Putamen (tissue), 1 donor: Measurements from ENCODE around the gene SARS2.
A peak's percentile ranks its signal among the peaks of the same experiment; 100 is the strongest.
"Not testable (repeated sequence)": the region's sequence is repeated elsewhere in the genome, so short reads cannot be mapped to it uniquely, and the experiment has no call there.

Experiments used
- DNase-seq: peaks from one replicate; pipeline ENCODE4 v3.0.0-alpha.2; 2016; ENCODE audit warnings: low spot score

The SARS2 gene

DNA sequence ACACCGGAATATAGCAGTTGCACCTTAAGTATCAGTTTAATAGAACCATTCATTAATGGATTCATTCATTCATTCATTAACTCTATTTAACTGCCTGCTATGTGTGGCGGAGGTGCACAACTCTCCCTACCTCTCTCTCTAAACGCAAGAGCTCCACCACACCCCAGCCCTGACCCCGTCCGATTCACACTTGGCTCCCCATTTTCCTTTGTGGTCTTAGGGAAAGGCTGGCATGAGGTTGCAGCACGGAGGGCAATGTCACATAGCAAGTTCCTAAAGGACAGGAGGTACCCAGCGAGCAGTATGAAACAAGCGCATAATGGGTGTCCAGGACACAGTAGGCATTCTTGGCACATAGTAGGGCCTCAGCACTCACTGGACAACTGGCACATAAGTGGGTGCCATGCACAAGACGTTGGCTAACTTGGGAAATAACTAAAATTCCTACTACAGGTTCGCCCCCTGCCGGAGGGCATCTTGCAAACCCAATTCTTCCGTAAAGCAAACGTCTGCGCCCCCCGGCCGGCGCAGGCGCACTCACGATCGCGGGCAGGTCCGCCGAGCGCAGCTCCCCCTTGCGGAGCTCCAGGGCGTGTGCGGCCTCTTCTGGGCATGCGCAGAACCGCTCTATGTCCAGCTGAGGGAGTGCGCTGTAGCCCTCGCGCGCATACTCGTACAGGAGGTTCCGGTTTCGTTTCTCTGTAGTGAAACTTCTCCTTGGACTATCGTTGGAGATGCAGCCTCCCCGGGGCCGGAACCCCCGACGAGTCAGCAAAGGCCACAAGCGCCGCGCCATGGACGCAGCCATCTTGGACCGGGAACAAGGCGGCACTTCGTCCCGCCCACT, at the start of gene SARS2:
TSS of gene SARS2 (minus strand) at position 835 of the 847 bp plus-strand sequence. CDS start at position 808, 27 bp downstream.
- DNase-seq, result peak; percentile 95

- no peak for DNase-seq
Observed at GRCh38 chr19:38979812-38980211, 49.2 kb upstream of the SARS2 start.

- no peak for DNase-seq
Observed at GRCh38 chr19:38978326-38978689, 47.7 kb upstream of the SARS2 start.

- DNase-seq, result no peak
Observed at GRCh38 chr19:38977445-38978325, 47.1 kb upstream of the SARS2 start.

- peak; percentile 15 for DNase-seq
Observed at GRCh38 chr19:38975861-38976271, 45.3 kb upstream of the SARS2 start.

GRCh38 chr19:38975214-38975860, 44.8 kb upstream of the SARS2 start, which contains the start of gene FBXO17:
Gene FBXO17 (minus strand): TSS chr19:38975742. CDS start chr19:38950319, 25,423 bp downstream.
- DNase-seq, result peak; percentile 28

DNA sequence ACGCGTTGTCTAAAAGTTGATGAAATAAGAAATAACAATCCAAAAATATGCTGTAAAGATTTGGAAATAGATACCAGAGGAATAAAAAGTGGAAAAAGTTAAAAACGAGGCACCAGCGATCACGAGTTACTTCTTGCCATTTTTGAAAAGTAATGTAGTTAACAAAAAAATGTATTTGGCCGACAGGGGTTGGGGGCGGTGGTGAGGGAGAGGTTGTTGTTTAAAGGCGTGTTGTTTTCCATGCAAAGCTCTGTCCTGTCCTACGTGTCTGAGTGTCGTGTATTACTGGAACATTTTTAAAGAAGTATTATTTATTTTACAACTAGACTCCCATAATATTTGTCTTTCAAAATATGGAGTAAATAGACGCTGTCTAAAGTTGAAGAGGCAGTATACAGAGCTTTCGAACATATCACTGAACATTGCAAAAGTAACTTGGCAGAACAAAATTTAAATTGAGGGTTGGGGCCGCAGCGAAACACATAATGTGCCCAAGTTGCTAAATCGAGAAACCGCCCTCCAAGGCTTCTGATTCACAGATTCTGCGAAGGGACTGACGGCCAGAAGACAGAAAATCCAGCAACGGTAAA, 44.2 kb upstream of the SARS2 start:
- DNase-seq, result no peak

DNA sequence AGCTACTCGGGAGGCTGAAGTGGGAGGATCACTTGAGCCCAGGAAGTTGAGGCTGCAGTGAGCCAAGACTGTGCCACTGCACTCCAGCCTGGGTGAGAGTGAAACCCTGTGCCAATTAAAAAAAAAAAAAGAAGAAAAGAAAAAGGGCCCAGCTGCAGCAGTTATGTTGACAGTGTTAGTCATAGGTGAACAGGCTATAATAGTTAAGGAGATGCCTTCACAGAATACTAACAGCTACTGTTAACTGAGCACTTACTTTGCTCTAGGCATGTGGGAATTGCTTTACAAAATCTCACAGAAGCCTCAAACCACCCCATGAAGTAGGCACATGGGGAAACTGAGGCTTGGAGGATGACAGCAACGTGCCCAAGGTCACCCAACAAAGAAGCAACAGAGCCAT, 41.1 kb upstream of the SARS2 start:
- DNase-seq, result no peak

DNA sequence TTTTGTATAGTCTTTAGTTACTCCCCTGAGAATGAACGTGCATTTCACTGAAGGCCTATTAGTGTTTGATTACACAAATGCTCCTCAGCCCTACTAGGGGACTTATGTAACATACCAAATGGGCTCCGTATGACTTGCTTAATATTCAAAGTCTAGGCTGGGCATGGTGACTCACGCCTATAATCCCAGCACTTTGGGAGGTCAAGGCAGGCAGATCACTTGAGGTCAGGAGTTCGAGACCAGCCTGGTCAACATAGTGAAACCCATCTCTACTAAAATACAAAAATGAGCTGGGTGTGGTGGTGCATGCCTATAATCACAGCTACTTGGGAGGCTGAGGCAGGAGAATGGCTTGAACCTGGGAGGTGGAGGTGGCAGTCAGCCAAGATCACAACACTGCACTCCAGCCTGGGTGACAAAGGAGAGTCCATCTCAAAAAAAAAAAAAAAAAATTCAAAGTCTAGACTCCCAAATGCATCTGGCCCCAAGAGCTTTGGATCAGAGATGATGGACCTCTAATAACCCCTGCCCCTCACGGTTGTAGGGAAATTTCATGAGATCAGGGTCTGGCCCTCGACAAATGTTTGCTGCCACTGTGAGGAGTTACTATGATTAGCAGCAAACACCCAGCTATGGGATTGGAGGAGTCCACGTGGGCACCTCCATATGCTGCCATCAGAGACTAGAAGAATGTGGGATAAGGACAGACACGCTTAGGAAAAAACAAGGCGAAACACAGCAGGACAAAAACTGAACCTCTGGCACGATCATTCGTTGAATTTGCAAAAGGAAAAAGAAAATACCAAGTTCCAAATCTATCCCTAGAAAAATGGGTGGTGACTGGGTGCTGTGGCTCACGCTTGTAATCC, 40.3 kb upstream of the SARS2 start:
- no peak for DNase-seq

DNA sequence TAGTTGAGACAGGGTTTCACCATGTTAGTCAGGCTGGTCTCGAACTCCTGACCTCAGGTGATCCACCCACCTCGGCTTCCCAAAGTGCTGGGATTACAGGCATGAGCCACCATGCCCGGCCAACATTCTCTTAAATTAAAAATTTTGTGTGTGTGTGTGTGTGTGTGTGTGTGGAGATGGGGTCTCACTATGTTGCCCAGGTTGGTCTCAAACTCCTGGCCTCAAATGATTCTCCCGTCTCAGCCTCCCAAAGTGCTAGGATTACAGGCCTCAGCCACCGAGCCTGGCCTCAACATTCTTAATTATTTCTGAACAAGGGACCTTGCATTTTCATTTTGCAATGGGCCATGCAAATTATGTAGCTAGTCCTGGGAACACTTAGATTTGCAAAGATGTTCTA, 35.6 kb upstream of the SARS2 start:
- DNase-seq, result not testable (repeated sequence)

DNA sequence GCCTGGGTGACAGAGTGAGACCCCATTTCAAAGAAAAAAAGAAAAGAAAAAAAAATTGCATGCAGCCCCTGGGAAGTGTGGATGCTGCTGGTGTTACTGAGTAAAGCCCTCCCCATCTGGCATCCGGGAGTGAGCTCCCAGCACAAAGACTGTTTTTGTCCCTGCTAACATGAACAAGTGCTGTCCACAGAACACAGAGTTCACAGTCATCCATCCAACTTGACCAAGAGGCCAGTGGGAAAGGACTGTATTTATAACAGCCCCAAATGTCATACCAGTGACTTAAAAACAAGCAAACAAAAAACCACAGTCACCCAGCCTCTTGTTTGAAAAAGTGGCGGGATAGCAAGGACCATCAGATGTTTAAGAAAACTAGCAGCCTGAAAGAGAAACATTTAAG, 34.2 kb upstream of the SARS2 start:
- no peak for DNase-seq

GRCh38 chr19:38959618-38960017, 29.1 kb upstream of the SARS2 start:
- no peak for DNase-seq

- DNase-seq, result no peak
Observed at GRCh38 chr19:38958301-38958700, 27.7 kb upstream of the SARS2 start.

DNA sequence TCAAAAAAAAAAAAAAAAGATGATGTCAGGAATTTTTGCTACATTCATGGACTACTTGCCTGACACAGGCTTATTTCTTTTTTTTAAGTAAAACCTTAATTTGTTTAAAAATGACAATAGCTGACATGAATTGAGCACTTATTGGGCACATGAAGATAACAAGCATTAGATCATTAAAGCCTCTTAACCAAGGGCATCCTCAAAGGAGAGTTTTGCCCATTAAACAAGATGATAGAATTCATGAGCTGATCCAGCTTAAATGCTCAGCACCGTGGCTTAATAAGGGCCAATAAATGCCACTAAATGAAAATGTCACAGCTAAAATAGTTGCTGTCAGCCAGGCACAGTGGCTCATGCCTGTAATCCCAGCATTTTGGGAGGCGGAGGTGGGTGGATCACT, 25.7 kb upstream of the SARS2 start:
- no peak for DNase-seq

- peak; percentile 55 for DNase-seq
Observed at GRCh38 chr19:38953677-38954076, 23.1 kb upstream of the SARS2 start.

GRCh38 chr19:38952395-38953165, 22.0 kb upstream of the SARS2 start:
- DNase-seq, result no peak

DNA sequence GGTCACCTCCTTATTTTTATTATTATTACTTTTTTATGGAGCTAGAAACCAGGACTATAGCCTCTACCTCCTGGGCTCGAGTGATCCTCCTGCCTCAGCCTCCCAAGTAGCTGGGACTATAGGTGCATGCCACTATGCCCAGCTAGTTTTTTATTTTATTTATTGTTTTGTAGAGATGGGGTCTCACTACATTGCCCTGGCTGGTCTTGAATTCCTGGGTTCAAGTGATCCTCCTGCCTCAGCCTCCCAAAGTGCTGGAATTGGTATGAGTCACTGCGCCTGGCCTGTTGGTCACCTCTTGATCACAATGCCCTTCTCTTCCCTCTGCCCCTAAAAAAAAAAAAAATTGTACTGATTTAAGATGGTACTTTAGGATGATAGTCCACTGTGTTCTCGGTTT, 20.6 kb upstream of the SARS2 start:
- DNase-seq, result no peak

- DNase-seq, result peak; percentile 85
Observed at GRCh38 chr19:38949580-38950367, 19.2 kb upstream of the SARS2 start.

DNA sequence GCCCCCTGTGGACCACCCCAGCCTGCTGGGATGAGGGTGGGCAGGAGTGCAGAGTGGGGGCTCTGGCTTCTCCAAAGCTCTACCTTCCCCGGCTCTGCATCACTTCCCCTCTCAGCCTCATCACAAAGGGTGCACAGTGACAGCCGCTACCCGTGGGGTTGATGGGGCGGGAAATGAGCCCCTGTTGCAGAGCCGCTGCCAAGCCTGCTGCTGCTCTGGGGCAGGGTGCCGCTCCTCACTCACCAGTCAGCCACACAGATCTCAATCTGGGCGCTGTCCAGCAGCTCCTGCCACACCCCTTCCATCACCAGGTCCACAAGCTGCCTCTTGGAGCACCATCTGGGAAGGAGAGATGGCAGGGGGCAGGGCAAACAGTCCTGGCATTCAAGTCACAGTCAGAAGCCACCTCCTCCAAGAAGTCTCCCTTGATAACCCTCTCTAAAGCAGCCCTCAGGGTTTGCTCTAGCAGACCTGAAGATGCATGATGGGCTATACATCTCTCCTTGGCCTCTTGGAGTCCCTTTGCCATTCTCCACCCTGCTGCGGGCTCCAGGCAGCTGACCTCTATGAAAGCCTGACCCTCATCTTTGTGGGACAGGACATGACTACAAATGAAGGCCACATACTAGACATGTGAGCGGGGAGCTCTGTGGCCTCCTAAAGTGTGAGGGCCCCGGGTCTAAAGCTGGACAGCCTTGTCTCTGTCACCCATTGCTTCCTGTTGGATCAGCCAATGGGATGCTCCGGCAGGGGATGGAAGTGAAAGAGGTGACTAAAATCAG, 15.9 kb upstream of the SARS2 start:
- DNase-seq, result no peak
